ENCODE results near the gene KSR1.
"Not testable (repeated sequence)": the region's sequence is repeated elsewhere in the genome, so short reads cannot be mapped to it uniquely, and the experiment has no call there.

KSR1 gene

DNA sequence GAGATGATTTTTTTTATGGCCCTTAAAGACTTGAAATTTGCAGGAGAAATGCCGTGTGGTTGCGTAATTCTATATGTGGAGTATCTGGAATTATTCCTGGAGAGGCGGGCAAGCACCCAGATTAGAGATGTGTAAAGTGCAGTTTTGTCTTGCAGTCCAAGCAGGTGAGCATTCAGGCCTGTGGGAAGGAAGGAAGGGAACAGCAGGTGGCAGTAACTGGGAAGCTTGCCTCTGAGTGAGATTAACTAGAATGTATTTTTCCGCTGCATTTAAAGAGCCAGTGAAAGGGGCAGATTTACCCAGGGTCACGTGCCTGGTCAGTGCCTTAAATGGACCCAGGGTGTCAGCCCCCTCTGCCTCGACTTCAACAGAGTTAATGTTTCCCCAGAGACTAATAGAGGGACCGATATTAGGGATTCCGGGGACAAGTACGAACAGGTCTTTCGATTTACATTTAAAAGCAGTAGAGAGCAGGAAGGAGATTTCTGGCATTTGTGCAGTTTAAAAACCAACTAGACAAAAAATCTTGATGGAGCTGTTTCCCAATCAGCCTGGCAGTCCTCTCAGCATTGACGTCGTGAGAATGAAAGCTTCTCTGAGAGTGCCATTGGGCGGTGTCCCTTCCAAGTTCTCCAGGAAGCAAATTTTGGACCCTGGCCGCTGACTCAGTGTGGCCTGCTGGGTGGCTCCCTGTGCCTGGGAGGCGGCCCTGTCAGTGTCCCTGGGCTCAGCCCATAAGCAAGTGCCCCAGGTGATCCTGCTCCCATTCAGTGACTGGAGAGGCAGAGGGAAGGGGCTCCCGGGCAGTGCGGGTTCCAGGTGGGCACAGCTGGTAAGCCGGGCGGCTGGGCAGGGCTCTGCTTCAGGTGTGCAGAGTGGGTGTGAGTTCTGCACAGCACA, 38.2 kb downstream of the KSR1 start:
- DNase-seq (ENCODE audit: low spot score) = no peak

DNA sequence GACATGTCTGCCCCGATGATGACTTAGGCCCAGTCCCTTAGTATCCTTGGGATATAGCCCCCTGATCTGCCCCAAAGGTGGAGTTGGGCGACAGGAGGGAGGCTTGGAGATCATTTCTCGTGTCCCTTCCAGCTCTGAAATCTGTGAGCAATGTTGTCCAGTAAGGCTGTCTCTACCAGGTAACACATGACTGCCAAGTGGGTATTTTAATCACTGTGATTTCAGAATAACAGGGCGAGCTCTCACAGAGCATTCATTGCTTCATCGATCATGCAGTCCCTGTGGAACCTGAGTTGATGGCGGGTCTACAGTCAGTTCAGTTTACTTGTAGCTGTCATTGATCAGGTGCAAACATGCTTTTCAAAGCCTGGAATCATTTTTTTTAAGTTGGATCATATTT, 39.2 kb downstream of the KSR1 start:
- DNase-seq (ENCODE audit: low spot score) = peak; percentile 21

DNA sequence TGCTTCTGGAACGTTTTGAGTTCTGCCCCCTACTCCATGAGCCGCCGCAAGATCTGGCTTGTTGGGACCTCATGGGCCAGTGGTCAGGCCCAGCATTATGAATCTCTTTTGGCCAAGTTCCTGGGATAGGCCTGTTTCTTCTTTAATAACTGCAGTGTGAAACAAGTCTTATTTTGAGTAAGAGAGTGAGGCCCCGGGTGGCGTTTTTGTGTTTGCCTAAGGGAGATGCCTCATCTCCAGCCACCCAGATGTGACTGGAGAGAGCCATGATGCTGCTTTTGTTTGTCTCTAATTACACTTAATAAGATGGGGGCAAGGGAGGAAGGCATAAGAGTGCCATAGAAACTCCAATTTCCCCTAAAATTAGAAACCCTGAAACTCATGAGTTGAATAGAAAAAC, 39.8 kb downstream of the KSR1 start:
- DNase-seq (ENCODE audit: low spot score) = no peak

DNA sequence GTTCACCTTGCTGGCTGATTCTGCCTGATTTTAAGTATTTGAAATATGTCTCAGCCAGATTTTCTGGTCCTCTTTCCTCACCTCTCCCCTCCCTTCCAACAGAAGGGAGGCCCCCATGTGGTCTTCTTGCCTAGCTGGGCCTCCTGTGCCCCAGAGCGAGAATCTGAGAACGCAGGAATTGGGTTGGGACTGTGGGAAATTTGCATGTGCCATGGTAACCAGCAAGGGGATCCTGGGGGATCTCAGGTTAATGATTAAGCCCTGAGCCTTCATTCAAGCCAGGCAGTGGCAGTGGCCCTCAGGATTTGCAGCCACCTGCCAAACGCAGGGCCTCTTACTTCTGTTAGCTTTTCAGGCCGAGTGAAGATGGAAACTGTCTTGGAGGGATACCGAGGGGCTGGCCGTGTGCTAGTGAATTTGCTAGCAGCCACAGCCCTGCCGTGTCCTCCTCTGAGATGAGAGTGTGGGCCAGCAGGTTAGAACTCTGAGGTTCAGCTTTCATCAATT, 40.2 kb downstream of the KSR1 start:
- no peak for DNase-seq (ENCODE audit: low spot score)

DNA sequence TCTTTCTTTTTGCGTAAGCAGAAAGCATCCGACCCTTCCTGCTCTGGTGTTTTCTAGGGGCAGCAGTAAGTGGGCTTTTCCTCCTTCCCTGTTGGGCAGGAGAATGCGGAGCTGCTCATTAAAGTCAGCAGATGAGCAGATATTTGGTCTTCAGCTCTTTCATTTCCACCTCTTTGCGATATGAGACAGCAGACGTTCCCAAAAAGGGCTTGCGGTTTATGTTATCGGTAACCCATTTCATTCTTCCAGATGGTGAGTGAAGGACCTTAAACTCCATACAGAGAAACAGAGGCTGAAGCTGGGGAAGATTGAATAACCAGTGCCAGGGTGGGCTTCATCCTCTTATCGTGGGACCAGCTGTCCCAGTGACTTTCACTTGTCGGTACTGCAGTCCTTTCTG, 40.7 kb downstream of the KSR1 start:
- DNase-seq (ENCODE audit: low spot score) = no peak

DNA sequence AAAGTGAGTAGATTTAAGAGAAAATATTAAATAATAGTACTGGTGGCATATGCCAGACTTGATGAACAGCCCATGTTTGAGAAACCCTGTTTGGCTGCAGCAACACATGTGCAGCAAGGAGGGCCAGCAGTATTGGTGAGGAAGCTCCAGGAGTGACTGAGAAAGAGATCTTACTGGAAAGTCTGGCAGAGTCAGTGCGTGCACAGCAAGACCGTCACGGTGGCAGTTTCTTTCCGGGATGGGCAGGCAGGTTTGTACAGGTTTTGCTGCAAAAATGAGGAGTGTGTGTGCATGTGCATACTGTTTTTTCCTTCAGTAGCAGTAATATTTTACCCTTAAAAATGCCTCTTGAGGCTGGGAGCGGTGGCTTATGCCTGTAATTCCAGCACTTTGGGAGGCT, 41.4 kb downstream of the KSR1 start:
- DNase-seq (ENCODE audit: low spot score) = no peak

DNA sequence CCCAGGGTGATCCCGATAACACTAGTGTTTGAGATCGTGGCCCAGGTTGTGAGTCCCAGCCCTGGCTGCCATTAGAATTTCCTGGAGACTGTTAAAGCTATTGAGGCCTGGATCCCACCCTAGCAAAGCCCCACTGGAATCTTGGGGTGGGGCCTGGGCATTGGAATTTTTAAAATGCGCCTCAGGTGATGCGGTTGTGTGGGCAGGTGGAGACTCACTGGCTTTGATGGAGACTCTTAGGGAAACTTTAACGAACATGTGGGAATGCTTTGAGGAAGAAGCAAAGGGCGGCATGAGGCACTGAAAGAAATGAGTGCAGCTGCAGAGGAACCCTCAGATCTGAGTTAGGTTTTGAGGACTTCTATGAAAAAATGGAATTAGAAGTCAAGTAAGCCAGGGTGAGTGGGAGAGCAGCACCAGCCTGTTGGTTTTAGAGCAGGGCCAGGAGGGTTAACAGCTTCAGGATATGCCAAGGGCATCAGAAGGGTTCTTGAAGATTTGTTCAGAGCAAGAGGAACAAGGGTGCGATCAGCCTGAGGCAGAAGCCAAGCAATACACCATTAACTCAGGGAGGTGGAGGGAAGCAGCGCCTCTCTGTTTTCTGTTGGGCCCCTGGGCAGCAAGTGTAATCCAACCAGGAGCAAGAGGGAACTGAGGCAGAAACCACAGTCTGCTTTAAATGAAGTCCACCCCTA, 42.5 kb downstream of the KSR1 start:
- DNase-seq (ENCODE audit: low spot score) = no peak

DNA sequence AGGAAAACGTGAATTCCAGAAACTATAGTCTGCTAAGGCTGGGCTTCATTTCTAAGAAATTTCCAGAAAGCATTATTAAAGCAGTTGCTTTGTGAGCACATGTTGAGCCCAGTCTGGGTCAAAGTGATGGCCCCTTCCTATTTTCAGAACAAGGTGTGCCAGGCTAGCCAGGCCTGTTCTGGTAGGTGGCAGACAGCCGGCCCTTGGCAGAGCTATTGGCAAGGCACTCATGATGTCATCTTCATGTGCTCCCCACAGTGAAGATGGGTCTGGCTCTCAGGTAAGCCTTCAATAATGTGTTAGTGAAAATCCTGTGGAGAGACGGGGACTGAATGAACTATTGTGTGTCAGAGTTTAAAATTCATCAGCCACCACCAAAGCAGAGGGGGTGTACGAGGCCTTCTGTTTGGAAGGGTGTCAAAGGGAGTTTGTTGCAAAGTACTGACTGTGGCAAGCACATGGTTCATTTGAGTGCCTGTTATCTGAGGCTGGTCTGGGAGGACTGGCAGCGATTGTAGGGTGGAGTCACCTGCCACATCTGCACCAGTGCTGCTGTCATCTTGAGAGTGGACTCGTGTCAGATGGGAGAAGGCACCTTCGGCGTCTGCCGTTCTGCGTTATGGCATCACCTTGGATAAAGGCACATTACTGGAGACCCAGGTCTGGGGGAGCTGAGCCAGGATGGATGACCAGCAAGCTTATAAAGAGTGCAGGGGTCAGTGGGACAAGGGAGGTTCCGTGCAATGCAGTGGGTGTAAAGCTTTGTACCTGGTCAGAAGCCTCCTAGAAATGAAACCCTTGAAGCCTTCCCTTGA, 43.4 kb downstream of the KSR1 start:
- DNase-seq (ENCODE audit: low spot score) = no peak

DNA sequence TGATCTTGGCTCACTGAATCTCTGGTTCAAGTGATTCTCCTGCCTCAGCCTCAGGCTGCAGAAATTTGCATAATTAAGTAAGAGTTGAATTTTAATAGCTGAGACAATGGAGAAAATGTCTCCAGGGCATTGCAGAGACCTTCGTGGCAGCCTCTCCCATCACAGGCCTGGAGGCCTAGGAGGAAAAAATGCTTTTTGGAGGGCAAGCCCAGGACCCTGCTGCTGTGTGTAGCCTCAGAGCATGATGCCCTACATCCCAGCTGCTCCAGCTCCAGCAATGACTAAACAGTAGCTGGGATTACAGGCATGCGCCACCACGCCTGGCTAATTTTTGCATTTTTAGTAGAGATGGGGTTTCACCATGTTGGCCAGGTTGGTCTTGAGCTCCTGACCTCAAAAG, 45.1 kb downstream of the KSR1 start:
- DNase-seq (ENCODE audit: low spot score) = not testable (repeated sequence)

DNA sequence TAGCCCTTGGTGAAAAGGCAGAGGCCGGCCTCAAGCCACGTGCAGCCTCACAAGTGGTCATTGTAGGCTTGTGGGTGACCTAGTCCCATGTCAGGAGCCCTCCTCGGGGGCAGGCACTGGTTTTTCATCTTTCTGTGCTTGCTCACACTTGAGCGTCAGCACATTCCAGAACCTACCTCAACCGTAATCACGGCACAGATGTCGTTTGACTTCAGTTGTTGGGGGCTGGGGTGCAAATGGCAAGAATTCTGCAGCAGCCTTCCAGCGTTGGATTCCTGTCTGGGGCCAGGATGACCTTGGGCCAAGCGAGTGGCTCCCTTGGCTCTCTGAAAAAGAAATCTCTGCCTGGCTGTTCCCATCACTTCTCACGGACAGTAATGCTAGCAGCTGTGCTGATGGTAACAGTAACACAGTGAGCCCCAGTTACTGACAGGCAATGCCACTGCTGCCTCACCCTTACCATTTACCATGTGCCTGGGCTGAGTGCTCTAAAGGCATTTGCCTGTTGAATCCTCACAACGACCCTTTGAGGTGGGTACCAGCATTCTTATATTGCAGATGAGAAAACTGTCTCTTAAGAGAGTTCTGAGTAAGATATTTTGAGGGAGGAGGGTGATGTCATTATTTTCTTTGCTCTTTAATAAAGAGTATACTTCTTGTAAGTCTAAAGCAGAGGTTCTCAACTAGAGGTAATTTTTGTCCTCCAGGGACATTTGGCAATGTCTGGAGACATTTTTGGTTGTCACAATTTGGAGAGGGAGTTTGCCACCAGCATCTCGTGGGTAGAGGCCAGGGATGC, 46.5 kb downstream of the KSR1 start:
- no peak for DNase-seq (ENCODE audit: low spot score)

DNA sequence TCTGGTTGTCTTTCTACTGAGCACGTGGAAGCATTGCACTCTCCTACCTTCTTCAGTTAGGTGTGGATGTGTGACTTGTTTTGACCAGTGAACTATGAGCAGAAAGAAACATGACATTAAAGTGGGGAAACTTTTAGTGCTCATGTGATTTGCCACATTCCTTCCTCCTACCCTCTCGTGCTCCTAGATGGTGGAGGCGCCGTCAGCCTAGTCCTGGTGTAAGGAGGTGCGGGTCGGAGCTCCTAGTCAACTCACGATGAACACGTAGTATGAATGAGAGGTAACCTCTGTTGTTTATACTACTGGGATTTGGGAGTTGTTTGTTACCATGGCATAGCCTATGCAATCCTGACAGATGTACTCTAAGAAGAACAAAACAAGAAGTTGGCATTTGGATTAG, 47.4 kb downstream of the KSR1 start:
- no peak for DNase-seq (ENCODE audit: low spot score)

DNA sequence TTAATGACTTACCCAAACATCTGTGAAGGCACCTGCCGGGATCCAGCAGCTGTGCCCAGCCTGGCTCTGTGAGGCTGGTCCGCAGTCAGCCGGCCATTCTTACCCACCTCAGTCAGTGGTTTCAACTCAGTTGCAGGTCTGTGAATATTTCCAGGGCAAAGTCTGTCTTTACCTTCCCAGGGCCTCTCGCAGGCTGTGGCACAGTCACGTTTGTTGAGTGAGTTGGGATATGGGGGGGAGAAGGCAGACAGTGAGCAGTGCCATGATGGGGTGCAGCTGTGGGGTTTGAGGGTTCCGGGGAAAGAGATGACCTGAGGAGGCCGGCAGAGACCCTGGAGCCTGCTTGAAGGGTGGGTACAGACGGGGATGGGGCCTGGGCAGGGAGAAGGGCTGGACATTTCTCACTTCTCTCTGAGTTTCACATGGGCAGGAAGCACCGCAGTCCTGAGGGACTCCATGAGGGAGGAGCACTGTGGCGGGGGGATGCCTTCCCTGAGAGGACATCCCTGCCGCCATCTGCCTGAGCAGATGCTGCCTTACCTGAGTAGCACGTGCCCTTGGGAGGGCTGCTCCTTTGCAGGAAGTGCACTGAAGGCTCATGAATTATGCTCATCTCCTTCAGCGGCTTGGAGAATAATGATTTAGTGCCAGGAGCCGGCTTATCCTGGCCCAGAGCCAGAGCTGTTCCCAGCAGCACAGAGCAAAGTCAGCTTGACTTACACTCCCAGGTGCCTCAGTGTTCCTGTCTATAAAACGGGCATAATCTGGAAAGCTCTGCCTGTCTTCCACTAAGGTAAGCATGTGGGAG, 48.1 kb downstream of the KSR1 start:
- no peak for DNase-seq (ENCODE audit: low spot score)

DNA sequence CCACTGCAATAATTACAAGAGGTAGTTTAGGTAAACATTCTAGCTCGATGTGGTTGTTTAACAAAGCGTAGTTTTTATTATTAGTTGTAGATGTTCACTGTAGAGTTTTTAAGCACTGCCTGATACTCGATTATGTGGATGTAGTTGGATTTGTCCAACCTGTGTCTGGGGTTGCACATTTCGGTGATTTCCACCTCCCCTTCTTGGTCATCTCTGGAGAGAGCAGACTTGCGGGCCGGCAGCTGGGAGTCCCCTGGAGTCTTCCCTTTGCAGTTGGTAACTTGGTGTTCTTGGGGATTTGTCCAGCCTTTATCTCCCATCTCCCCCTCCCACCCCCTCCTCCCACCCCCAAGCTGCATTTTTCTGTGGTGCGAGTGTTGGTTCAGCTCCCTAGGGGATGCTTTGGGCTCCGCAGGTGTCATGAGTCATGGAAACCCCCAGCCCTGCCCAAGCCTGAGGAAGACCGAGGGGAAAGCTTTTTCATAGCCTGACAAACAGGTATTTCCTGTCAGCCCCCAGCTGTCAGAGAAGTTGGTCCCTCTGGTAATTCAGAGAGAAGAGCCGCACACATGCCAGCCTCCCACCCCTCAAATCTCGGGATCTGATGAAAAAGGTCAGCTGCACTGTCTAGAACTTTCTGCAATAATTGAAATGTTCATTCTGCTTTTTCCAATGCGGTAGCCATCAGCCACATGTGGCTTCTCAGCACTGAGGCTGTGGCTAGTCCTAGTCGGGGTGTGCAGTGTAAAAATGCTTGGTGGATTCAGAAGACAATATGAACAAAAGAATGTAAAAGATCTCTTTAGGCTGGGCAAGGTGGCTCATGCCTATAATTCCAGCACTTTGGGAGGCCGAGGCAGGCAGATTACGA, 50.3 kb downstream of the KSR1 start:
- DNase-seq (ENCODE audit: low spot score) = peak; percentile 53

DNA sequence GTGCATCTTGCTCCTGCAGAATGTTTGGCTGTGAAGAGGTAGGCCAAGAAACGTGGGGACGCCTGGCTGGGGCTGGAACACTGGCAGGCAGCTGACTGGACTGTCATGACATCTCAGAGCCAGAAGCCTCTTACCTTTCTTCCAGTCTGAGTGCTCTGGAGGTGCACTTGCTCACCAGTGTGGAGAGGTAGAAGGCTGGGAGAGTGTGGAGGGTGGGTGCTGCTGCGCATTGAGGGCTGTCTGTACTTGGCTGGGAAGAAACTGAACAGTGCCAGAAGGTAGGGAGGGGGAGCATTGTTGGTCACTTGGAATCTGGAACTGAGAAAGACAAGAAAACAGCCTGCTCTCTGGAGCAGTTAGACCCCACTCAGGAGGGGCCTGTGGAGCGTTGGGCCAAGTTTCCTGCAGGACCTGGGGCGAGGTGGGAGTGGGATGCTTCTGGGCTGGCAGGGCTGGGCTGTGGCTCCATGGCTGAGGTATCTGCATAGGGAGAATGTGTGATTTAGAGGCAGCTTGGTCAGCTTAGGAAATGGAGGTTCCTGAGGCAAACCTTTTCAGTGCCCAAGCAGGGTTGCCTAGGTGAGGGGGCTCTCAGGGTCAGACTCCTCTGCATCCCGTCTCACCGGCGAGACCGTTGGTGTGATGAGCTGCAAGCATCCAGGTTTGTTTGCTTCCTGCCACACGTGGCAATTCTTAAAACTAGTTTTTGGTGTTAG, 55.1 kb downstream of the KSR1 start:
- DNase-seq (ENCODE audit: low spot score) = no peak

DNA sequence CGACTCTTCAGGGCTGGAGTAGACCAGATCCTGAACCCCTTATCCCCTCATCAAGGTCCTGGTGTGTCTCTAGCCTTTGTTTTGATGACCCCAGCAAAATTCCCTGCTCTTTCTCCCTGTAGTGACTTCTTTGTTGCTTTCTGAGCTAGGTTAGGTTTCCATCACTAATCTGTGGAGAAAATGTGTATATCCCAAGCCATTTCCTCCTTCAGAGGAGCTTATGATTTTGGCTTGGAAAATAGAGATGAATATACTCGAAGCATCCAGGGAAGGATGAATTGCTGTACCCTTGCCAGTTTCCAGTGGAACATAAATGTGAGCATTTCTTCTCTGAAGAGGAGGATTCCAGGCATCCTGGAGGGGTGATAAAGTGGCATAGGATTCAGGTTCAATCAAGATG, 55.8 kb downstream of the KSR1 start:
- no peak for DNase-seq (ENCODE audit: low spot score)

DNA sequence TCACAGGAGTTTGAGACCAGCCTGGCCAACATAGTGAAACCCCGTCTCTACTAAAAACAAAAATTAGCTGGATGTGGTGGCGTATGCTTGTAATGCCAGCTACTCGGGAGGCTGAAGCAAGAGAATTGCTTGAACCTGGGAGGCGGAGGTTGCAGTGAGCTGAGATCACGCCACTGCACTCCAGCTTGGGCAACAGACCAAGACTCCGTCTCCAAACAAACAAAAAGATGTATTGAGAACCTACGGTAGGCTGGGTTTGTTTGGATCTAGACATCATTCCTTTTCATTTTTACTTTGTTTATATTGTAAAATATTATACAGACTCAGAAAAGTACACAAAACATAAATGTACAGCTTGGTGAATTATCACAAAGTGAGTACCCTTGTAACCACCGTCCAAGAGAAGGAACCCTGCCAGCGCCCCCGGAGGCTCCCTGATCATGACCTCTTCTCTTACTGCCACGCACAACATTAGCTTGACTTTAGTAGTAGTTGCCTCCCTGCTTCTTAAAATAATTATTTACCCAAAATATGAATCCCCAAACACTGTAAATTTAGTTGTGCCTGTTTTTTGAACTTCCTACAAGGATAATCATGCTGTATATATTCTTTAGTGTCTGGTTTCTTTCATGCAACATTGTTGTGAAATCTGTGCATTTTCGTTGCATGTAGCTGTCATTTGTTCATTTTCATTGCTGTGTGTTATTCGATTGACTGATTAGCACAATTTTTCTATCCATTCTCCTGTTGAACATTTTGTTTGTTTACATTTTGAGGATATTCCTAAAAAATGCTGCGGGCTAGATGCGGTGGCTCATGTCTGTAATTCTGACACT, 56.5 kb downstream of the KSR1 start:
- no peak for DNase-seq (ENCODE audit: low spot score)

DNA sequence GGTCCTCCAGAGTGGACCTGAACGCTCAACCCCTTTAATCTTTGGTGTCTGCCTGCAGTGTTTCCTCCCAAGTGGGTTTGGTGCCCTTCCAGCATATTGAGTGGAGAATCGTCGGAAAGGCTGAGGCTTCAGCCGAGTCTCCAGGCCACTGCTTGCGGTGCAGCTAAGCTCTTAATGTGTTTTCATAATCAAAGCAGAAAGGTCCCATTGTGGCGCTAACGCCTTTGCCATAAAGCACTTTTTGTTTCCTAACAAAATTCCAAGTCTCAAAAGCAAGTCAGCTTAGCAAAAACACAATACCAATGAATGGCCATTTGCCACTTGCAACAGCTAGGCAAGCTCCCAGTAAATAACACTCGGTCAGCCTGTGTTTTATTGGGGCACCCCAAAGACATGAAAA, 57.6 kb downstream of the KSR1 start:
- DNase-seq (ENCODE audit: low spot score) = no peak
